NCI-H2196 (cell line): Measurements from ENCODE around the gene MRPS18B.

Experiments used
- DNase-seq: peaks from one replicate; lab custom pipeline; 2025; ENCODE audit not compliant: unreplicated experiment; lab: John Stamatoyannopoulos, UW

MRPS18B gene

DNA sequence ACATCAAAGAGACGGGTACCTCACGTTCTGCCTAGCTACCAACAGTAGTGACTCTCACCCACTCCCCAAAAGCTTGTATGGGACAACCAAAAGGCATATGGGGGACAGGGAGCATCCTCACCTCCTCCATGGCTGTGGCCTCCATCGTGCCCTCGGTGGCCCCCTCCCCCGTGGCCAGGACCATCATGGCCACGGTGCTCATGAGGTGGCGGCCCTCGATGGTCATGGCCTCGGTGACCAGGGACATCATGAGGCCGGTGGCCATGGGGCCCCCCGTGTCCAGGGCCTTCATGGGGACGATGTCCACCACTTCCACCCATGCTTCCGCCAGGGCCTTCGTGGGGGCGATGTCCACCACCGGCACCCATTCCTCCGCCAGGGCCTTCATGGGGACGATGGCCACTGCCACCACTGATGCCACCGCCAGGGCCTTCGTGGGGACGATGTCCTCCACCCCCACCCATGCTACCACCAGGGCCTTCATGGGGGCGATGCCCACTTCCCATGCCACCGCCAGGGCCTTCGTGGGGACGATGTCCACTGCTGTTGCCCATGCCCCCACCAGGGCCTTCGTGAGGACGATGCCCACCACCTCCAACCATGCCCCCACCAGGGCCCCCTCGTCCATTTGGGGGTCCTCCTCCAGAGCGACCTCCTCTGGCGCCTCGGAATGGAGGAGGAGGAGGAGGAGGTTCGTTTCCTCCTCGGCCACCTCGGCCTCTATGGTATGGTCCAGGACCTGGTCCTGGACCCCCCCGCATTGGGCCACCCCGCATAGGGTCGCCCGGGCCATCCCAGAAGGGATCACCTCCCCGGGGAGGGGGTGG, 15.6 kb upstream of the MRPS18B start:
- DNase-seq = no peak

DNA sequence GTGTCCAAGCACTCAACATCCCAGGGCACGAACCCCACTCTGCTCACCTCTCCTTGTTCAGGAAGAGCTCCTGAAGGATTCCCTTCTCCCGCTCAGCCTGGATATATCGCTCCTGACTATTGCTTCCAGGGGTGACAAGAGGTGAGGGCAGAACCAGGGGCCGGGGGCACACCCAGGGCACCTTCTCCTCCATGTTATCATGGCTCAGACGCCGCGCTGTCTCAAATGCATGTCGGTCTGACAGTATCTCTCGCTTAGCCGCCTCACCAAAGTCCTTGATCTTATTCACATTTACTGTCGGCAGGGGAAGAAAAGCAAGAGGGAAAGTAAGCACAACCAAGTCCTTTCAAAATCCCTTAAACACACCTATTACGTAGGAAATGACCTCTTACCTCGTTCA, 13.7 kb upstream of the MRPS18B start:
- DNase-seq = no peak

DNA sequence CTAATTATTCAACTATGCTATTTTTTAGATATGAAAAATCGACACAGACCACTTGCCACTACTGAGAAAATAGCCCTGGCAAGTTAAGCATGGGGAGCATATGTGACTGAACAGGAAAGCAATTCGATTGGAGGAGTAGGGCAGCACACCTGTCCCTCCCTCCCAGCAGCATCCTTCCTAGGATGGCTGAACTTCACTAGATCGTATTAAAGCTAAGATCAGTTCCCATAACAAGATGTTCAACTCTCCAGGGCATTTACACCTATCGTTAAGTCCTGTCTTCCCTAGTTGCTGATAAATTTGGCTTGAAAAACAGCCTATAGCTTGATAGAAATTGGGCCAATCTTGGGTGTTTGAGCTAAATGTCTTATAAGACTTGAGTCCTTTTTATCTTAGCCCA, 7.6 kb upstream of the MRPS18B start:
- no peak for DNase-seq

DNA sequence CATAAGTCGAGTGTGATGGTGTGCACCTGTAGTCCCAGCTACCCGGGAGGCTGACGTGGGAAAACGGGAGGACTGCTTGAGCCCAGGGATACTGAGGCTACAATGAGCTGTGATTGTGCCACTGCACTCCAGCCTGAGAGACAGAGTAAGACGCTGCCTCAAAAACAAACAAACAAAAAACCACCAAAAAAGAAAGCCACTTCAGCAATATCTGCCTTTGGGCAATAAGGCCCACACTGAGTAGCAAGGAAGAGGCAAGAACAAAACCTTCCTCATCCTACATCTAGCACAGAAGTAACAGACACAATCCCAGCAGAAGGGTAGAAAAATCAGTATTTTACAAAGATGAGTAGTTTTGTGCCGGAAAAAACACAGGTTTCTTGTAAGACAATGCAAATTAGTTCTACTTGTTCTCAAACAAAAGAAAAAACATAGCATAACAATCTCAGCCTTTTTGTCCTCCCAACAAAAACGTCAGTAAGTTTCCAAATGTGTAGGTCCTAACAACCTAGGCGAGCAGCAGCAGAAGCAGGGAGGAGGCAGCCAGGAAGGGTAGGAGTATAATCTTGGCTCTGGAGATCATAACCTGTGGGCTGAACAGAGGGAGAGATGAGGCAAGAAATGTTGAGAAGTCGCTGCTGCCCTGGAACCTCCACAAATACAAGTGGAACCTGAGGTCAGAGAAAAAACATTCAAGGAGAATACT, 6.3 kb upstream of the MRPS18B start:
- DNase-seq = no peak

DNA sequence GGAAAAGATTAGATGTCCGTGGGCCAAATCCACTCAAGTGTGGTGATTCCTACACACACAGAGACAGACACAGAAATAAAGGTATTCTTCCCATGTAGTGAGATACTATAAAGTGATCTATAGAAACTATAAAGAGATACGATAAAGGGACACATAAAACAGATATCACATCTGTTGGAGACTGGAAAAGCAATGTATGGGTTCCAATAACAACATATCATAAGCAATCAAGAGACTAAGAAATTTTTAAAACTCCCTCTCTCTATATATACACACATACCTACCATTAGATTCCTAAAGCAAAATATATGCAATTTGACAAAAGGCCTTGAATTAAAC, 5.8 kb upstream of the MRPS18B start:
- DNase-seq = no peak

DNA sequence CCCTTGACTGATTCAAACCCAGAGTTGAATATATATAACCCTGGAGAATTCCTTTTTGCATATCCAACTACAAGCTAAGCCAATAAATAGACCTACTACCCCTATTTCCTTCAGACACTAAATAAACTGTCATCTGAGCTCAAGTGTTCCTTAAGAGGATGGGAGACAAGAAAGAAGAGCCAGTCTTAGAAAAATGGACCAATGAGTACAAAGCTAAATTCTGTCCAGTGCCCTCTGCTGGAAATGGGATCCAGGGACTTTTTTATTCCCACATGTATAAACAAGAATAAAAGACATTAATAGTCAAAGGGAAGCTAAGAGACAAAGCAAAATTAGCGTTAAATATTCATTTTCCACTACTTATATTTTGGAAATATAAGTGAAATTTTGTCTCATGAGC, 5.4 kb upstream of the MRPS18B start:
- DNase-seq = no peak

DNA sequence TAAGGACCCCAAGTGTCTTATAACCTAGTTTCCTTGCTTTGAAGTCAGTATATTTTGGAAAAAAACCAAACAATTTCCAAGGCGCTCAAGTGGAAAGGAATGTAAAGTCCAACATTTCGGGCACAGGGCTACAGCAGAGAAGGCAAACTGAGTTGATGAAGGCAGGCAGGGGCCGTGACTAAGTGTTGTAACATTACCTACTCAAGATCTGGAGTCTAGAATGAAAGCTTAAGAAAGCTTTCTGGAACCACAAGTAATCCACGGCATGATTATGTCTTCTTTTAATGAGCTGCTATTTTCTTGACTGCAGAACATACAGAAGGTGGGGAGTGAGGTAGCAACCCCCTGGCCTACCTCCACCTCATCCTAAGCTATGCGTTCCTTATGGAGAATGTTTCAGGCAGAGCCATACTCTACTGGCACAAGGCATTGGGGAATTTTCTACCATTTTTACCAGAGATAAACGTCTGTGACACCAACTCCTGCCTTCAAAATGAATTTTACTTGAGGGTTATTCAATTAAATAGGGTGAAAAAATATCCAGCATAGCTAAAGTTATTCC, 4.9 kb upstream of the MRPS18B start:
- DNase-seq = no peak

DNA sequence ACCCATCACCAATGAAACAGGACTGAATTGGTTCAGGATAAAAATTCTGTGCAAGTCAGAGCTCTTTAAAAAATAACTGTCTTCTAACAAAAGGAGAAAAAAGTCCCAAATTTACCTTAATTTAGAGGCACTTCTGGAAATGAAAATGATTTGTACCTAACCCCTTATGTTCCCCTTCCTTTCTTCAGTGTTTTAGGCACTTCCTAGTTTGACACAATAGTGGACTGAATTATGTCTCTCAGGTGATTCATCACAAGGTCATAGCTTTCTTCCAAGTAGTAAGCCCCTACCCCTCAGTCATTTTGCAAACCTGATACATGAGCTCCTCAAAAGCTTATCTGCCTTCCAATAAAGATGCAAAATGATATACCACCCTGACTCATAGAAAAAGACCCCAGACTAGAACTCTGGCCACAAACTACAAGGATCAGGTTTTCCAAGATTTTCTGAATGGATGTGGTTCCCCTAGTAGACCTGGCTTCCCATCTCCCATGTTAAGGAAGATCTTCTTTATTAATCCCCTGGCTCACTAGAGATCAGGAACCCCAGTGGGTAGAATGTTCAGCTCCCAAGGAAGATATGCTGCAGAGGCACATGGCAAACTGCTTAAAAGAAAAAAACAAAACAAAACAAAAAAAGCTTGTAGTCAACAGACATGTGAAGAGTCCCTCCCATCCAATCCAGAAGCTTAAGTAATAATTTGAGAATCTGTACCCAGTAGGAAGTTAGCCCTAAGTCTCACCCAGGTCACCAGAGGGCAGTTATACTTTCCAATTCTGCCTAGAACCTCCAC, 4.2 kb upstream of the MRPS18B start:
- DNase-seq = no peak

DNA sequence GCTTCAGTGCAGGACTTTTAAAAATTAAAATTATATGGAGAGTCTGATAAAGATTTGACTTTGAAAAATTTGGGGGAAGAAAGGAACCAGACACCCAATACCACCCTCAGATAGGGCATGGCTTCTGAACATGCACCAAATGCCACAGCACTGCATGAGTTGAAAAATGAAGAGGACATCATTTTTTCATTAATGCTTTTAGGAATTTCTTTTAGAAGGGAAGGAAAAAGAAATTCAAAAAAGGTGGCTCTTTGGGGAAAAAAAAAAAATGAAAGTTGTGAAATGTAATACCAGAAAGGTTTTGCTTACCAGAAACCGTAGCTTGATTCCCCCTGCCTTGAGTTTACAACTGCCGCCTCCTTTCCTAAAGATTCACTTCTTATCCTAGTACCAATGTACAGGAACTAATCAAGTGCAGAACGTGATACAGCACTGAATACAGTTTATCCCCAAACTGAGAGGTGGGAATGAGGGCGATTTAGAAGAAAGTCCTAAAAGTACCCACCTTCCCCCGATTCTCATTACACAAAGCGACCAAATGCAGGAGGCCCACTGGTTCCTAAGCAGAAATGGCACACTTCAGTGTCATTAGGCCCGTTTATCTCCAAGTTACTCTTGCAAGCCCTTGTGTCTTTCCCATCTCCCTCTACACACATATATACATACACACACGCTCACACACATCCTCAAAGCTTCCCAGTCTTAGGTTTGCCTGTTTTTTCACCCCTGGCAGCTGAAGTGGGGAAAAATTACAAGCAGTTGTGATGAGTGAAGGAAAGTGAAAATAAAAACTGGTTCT, 3.4 kb upstream of the MRPS18B start:
- DNase-seq = no peak

DNA sequence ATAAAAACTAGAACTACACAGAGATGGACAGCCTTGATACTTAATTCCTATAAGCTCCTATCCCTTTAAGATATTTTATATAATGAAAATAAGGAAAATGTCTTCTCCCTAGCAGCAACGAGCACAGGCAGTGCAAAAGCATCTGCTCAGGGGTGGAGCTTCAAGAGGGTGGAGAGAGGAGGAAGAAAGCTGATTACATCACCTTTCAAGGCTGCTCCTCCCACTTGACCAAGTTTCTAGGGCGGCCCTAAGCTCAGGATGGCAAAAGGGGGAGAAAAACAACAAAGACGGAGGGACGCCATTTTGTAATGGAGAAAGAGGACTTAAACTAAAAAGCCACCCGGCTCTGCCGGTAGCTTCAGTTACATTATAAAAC, 2.8 kb upstream of the MRPS18B start:
- peak; percentile 95 for DNase-seq

DNA sequence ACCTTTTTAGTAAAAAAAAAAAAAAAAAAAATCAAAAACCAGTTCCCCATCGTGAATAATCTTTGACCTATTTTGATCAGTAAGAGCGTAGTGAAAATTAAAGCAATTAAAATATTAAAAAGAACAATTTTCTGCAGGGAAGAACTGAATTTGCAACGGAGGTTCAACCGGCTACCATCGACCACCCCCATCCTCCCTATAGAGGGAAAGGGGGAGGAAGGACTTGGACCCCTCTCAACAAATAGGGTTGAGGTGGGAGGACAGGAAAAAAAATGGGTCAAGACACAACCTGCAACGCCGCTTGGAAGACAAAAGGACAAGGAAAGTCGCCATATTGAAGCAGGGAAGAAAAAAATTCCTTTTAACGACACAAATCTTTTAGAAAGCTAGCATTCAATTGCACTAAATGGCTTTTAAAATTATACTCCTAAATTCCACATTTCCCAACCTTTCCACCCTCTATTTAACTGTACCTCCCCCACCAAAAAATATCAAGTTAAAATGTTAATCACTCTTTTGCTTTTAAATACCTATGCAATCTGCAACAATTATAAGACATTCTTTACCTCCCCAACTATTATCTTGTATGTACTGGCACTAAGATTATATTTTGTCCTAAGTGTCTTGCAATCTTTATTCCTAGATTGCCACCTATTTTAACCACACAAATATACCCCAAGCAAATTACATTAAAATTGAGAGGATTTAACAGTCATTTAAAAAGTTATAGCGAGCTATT, 2.3 kb upstream of the MRPS18B start:
- peak; percentile 35 for DNase-seq

DNA sequence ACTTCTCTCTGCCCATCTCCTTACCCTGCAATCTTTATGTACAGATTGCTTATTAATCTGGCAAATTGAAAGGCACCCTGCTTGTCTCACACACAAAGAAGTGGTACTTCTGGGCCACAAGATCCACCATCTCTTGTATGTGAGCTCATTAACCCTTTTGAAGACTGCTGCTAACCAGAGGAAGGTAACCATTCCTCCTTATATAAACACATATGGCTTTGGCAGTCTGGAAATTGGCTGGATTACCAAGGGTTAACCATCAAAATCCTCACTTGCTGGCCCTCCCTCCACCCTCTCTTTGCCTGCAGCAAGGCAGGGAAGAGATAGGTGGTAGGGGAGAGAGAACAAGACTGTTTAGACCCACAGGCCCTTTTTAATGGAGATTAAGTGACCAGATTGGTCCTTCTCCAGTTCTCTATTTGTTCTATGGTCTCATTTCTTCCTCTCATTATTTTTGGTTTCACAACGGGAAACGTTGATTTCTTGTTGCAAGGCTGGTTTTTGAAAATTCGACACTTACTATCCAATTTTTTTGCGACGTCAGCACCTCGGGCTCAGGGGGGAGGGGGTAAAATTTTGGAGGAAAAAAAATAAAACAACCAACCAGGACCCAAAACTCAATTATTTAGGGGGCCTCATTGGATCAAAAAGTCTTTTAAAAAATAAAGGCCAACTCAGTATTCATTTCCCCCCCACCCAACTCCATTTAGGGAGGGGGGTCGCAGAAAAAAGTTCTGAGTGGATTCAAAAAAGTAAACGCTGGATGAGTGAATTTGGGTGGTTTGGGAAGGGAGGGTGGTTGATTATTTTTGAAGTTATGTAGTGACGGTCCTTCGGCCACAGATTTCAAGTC, 1.5 kb upstream of the MRPS18B start:
- peak; percentile 26 for DNase-seq

DNA sequence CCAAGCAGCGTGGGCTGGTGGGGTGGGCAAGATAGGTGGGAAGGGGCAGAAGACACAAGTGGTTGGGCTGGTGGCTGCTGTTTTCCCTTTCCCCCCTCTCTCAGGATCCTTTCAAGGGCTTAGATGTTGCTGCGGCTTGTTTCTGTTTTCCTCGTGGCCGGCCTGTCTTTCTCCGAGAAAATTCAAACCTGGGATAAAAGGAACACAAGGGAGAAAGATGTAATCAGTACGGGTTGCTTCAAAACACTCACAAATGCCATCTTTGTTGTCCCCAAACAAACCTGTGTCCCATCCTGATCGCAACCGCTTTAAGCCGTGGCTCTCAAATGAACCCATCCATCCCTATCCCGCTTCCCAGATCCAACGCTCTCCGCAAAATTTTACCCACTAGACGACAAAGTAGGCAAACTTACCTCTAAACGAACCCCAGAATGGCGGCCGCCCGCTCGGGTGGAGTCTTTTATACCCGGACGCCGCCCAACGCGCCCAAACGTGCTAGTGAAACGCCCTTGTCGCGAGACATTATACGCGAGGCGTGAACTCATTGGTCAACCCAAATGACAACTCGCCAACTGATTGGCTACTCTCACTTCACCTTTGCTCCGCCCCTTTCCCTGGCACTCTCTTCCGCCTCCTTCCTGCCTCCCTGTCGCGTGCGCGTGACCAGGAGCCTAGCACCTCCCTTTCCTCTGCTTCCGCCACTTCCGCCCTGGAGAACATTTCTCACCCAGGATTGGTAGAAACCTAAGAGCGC, 652 bp upstream of the MRPS18B start, which contains the start of gene PPP1R10:
Gene PPP1R10, minus strand, starts transcription at position 433 of the 754 bp plus-strand sequence. CDS start 7,299 bp downstream, outside the sequence.
- peak; percentile 99 for DNase-seq

DNA sequence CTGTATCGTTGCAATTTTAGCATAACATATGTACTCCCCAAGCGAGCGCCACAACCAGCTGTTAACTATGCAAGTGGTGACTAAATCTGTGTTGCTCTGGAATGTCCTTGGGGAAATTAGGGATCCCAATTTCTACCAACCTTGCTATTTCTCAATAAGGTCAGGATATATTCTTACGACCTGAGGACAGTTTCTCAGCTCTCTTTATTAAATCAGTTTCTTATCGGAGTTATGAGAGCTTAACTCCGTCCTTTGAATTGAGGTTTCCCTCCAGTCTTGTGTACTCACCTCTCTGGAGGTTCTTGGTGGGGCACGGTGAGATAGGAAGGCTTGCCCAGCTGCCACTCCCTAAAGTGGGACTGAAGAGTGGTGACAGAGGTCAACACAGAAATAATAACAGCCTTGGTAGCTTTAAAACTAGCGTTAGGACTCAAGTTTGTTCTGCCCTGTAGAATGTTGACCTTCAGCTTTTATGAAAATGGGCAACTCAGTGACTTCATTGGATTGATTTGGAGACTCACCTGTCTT, 694 bp downstream of the MRPS18B start:
- DNase-seq = no peak

DNA sequence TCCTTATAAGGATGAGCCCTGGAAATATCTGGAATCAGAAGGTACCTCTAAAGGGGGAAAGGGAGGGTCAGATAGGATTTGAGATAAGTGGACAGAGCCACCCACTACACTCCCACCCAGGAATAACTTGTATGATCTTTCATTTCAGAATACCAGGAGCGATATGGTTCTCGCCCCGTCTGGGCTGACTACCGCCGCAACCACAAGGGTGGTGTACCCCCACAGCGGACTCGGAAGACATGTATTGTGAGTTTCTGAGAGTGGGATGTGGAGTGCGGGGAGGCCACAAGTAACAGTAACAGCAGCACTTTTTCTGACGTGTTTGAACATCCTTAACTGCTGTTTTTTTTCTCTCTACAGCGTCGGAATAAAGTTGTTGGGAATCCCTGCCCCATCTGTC, 1.9 kb downstream of the MRPS18B start:
- DNase-seq = no peak

DNA sequence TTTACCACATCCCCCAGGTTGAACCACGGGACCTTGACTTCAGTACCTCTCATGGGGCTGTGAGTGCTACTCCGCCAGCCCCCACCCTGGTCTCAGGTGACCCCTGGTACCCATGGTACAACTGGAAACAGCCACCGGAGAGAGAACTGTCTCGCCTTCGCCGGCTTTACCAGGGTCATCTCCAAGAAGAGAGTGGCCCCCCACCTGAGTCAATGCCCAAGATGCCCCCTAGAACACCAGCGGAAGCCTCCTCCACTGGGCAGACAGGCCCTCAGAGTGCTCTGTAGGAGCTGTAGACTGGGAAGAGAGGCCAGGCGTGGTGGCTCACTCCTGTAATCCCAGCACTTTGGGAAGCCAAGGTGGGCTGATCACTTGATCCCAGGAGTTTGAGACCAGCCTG, 7.9 kb downstream of the MRPS18B start:
- no peak for DNase-seq

DNA sequence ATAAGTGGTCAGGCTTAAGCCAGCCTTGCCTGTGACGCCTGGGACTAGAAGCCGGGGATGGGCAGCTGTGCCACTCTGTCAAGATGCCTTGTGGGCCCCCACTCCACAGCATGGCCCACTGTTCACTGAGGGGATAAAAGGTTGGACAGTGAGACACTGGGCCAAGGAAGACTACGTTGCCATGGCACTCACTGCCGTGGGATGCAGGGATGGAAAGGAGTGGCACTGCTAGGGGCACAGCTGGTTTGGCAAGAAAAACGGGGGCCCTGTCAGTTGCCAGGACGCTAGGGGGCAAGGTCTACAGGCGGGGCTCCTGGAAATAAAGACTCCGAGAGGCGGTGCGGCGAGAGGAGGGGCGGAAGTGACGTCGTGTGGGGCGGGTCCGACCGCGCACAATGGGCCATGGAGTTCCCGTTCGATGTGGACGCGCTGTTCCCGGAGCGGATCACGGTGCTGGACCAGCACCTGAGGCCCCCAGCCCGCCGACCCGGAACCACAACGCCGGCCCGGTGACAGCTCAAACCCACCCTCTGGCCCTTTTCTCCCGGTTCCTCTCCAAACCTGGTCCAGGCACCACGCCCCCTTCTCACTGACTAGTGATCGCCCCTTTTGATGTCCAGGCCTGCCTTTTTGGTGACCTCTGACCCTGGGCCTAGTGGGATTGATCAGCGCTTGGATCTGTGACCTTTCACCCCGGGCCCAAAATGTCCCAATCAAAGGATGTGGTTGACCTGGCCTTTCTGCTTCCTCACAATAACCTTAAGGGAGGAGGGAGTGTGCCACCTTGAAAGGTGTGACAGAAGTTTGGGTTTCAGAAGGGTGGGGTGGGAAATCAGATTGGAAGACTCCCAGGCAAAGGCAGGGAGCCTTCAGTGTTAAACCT, 9.1 kb downstream of the MRPS18B start, which contains the start of gene ATAT1:
Gene ATAT1, plus strand, starts transcription at position 391 of the 883 bp plus-strand sequence.
- peak; percentile 87 for DNase-seq
